SU-DHL-6 (cell line): ENCODE results near the gene SETD1A.

ENCODE experiments used
- H2AFZ ChIP-seq: fragments of 200-600 bp; sonication (generic); 2 replicates; pipeline ENCODE4 v1.6.1; 2014; ENCODE audit warnings: low read depth, mild to moderate bottlenecking, moderate library complexity, mixed read lengths, antibody characterized with exemption, low read length; ENCODE audit not compliant: severe bottlenecking
- H3F3A ChIP-seq: fragments of 200-600 bp; shearing (Covaris generic); 2 replicates; pipeline ENCODE4 v1.6.0; 2016; ENCODE audit warnings: antibody characterized with exemption, mild to moderate bottlenecking; ENCODE audit not compliant: insufficient read depth
- H3K27ac ChIP-seq: fragments of 200-600 bp; sonication (generic); 2 replicates; pipeline ENCODE4 v1.5.1; 2016; ENCODE audit warnings: low read depth, mild to moderate bottlenecking, low read length, moderate library complexity, mixed read lengths
- H3K27me3 ChIP-seq: fragments of 200-600 bp; sonication (generic), shearing (Covaris generic); 2 replicates; pipeline ENCODE4 v1.6.0; 2014; ENCODE audit warnings: mild to moderate bottlenecking, low read length
- H3K36me3 ChIP-seq: fragments of 200-600 bp; sonication (generic); 2 replicates; pipeline ENCODE4 v1.6.1; 2014; ENCODE audit warnings: mild to moderate bottlenecking, low read length, mixed read lengths
- H3K4me2 ChIP-seq: fragments of 300-600, 200-600 bp; shearing (Covaris generic), sonication (generic); 2 replicates; pipeline ENCODE4 v1.6.0; 2014; ENCODE audit warnings: low read length, low read depth, mild to moderate bottlenecking; ENCODE audit not compliant: poor library complexity, severe bottlenecking
- H3K4me3 ChIP-seq: fragments of 200-600 bp; sonication (generic); 2 replicates; pipeline ENCODE4 v1.5.1; 2014; ENCODE audit warnings: antibody characterized with exemption, low read length, mild to moderate bottlenecking, mixed read lengths; ENCODE audit not compliant: insufficient read depth, poor library complexity, severe bottlenecking
- H3K79me2 ChIP-seq: fragments of 200-600 bp; sonication (generic); 2 replicates; pipeline ENCODE4 v1.6.1; 2014; ENCODE audit warnings: mild to moderate bottlenecking, low read length, moderate library complexity; ENCODE audit not compliant: insufficient read depth
- H3K9ac ChIP-seq: fragments of 200-600 bp; sonication (generic); 2 replicates; pipeline ENCODE4 v1.7.0; 2014; ENCODE audit warnings: mild to moderate bottlenecking, low read length
- H3K9me2 ChIP-seq: fragments of 200-600 bp; sonication (generic); replicated peaks from 2 replicates; pipeline ENCODE4 v1.6.1; 2014; ENCODE audit warnings: low read length; ENCODE audit not compliant: insufficient read depth
- H3K9me3 ChIP-seq: fragments of 200-600 bp; sonication (generic); 2 replicates; pipeline ENCODE4 v1.6.1; 2014; ENCODE audit warnings: low read length, mixed read lengths; ENCODE audit not compliant: insufficient read depth
- H4K20me1 ChIP-seq: fragments of 200-600 bp; sonication (generic); 2 replicates; pipeline ENCODE4 v1.6.1; 2014; ENCODE audit warnings: low read depth, mild to moderate bottlenecking, antibody characterized with exemption, low read length, moderate library complexity, mixed read lengths
- EZH2phosphoT487 ChIP-seq: fragments of 200-600 bp; sonication (generic), shearing (Covaris generic); conservative IDR thresholded peaks from 2 replicates; pipeline ENCODE4 v1.6.1; 2018; ENCODE audit warnings: mild to moderate bottlenecking, antibody characterized with exemption, low read length, moderate library complexity, mixed read lengths
- TF ChIP-seq, protein P1 (sequence below): fragments of 200-600 bp; sonication (generic); IDR thresholded peaks from one replicate; pipeline ENCODE4 v1.5.1; 2017; ENCODE audit warnings: antibody characterized with exemption, mild to moderate bottlenecking, low read length, moderate library complexity; ENCODE audit not compliant: insufficient read depth, poor library complexity, severe bottlenecking

The SETD1A gene

GRCh38 chr16:30996324-30996984, 38.9 kb downstream of the SETD1A start:
- Histone ChIP-seq H3F3A (no peaks in the 10 kb centered on the region), H3K9me3 (no peaks in the 10 kb centered on the region), H3K36me3 (no peaks in the 10 kb centered on the region), H3K4me3 (no peak overlapping the region), H3K27ac (no peak overlapping the region), H2AFZ (no peak overlapping the region), H3K9ac (no peak overlapping the region), H3K27me3 (no peaks in the 10 kb centered on the region), H3K9me2 (no peaks in the 10 kb centered on the region), H3K79me2 (no peaks in the 10 kb centered on the region), H4K20me1 (no peaks in the 10 kb centered on the region), H3K4me2 (peak overlapping the region; percentile 42)
- no peak for TF ChIP-seq EZH2phosphoT487
- TF ChIP-seq, protein P1, sequence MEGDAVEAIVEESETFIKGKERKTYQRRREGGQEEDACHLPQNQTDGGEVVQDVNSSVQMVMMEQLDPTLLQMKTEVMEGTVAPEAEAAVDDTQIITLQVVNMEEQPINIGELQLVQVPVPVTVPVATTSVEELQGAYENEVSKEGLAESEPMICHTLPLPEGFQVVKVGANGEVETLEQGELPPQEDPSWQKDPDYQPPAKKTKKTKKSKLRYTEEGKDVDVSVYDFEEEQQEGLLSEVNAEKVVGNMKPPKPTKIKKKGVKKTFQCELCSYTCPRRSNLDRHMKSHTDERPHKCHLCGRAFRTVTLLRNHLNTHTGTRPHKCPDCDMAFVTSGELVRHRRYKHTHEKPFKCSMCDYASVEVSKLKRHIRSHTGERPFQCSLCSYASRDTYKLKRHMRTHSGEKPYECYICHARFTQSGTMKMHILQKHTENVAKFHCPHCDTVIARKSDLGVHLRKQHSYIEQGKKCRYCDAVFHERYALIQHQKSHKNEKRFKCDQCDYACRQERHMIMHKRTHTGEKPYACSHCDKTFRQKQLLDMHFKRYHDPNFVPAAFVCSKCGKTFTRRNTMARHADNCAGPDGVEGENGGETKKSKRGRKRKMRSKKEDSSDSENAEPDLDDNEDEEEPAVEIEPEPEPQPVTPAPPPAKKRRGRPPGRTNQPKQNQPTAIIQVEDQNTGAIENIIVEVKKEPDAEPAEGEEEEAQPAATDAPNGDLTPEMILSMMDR: no peak

DNA sequence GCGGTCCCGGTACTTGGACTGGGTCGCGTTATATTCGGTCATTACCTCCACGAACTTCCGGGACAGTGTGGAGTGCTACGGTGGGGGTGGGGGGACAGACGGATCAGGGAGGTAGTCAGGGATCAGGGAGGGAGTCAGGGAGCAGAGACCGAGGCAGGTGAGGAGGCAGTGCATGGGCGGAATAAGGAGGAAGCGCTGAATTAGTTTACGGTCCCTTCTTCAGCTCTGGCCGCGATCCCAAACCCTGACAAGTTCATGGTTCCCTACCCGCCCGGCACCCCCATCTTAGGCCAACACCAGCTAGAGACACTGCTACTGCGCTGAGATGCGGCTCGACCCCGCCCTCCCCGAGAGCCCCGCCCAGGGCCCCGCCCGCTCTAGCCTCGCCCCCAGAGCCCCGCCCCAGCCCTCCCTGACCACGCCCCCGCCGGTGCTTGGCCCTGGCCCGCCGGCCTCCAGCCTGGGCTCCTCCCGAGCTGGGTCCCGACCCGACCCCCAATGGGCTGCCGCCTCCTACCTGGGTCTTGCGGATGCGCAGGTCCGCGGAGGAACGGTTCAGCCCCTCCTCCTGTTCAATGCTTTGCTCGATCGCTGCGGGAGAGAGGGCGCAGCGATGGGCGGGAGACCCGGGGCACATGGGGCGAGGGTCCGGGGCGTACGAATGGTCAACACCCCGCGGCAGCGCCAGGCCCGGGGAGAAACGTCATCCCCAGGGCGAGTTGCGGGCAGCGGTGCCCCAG, 39.6 kb downstream of the SETD1A start:
- TF ChIP-seq, protein P1: no peak
- no peak for TF ChIP-seq EZH2phosphoT487
- H3K27ac ChIP-seq: no peak overlapping the region
- peak overlapping the region; percentile 42 for H3K4me2 ChIP-seq

DNA sequence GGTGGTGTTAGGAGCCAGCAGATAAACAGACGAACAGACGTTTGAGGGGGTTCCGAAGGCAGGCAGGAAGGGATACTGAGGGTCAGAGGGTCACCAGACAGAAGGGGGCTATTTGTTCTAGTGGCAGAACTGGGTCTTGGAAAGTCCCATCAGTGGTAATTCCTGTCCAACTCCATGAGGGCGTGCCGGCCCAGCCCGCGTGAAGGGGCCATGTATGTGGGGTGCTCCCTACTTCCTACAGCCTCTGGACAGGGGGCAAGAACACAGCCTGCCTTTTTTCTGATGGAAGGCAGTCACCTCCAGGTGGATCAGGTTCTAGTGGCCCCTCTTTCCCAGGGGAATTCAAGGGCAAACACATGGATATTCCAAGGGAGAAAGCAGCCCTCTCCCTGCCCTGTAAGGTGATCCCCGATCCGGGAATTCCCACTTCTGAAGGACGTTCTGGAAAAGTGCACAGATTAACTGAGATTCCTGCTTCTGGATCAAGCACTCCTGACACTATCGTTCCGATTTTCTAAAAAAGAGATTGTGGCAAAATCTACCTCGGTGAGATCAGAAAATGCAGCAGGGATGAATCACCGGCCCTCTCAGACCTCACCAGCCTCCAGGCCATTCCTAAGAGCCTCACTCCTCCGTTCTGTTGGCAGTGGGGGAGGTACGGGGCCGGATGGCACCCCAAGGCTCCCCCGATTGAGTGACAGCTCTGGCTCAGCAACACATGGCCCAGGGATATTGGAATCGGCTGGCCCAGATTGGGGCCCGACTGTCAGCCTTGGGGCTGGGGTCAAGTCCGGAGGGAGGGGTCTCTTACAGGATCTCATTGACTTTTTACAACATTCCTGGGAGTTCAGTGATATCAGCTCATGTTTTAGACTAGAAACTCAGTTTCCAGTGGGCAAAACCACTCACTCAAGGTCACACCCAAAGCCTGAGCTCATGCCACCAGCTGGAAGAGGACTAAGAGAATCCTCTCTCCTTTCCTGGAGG, 40.5 kb downstream of the SETD1A start:
- TF ChIP-seq, protein P1: no peak
- TF ChIP-seq EZH2phosphoT487: no peak
- H3K9me3 ChIP-seq: no peaks in the 10 kb centered on the region

More for the DNA sequence above, 39.6 kb downstream of the SETD1A start:
- H3K9me2 ChIP-seq: no peaks in the 10 kb centered on the region
- H3K9me3 ChIP-seq: no peaks in the 10 kb centered on the region
- H3K27me3 ChIP-seq: no peaks in the 10 kb centered on the region
- no peak overlapping the region for H2AFZ ChIP-seq
- H4K20me1 ChIP-seq: no peaks in the 10 kb centered on the region
- H3K36me3 ChIP-seq: no peaks in the 10 kb centered on the region
- no peaks in the 10 kb centered on the region for H3K79me2 ChIP-seq
- no peak overlapping the region for H3K9ac ChIP-seq
- H3K4me3 ChIP-seq: no peak overlapping the region
- H3F3A ChIP-seq: no peaks in the 10 kb centered on the region

More for the DNA sequence above, 40.5 kb downstream of the SETD1A start:
- Histone ChIP-seq H3K9me2 (no peaks in the 10 kb centered on the region), H3K27me3 (no peaks in the 10 kb centered on the region), H3K4me3 (no peak overlapping the region), H3K36me3 (no peaks in the 10 kb centered on the region), H3K79me2 (no peaks in the 10 kb centered on the region), H2AFZ (no peak overlapping the region), H3K9ac (no peak overlapping the region), H3F3A (no peaks in the 10 kb centered on the region), H3K4me2 (no peak overlapping the region), H3K27ac (no peak overlapping the region), H4K20me1 (no peaks in the 10 kb centered on the region)
